H1 (cell line): Measurements from ENCODE around the gene TEX30. TPM values are rescaled to one million over a fixed set of nuclear protein-coding genes. Genes with fewer than 3 reads are reported as not detected.

Source experiments
- ASH2L ChIP-seq: fragments of 200-600, 300-600 bp; sonication (generic); IDR thresholded peaks from one replicate; pipeline ENCODE4 v1.7.1; 2017; ENCODE audit warnings: low read length
- BCL11A ChIP-seq, 2 experiments: IDR thresholded peaks; one replicate each; pipeline ENCODE4 v1.6.1; 2011; ENCODE audit warnings: low read depth in 2 of 2, low read length in 2 of 2, mild to moderate bottlenecking in 2 of 2
- CBX5 ChIP-seq: fragments of 300-800, 300-1000 bp; sonication (generic); IDR thresholded peaks from 2 replicates; pipeline ENCODE4 v1.7.1; 2016; ENCODE audit warnings: antibody characterized with exemption, low read length, low read depth
- CBX8 ChIP-seq: fragments of 300-800, 300-1000 bp; sonication (generic); IDR thresholded peaks from 2 replicates; pipeline ENCODE4 v1.7.1; 2016; ENCODE audit warnings: low read depth, low read length, borderline replicate concordance
- CEBPB ChIP-seq: IDR thresholded peaks from 2 replicates; pipeline ENCODE4 v1.6.1; 2012; ENCODE audit warnings: low read depth, low read length
- CTBP2 ChIP-seq: IDR thresholded peaks from 2 replicates; pipeline ENCODE4 v1.7.0; 2011; ENCODE audit warnings: borderline replicate concordance, mild to moderate bottlenecking, moderate library complexity, mixed read lengths, low read length; ENCODE audit not compliant: insufficient read depth, insufficient read length
- EGR1 ChIP-seq: IDR thresholded peaks from 2 replicates; pipeline ENCODE4 v1.6.1; 2011; ENCODE audit warnings: low read depth, low read length, borderline replicate concordance
- FOSL1 ChIP-seq: IDR thresholded peaks from 2 replicates; pipeline ENCODE4 v1.6.1; 2011; ENCODE audit warnings: mild to moderate bottlenecking, low read depth, low read length, moderate library complexity; ENCODE audit not compliant: insufficient read depth
- KDM1A ChIP-seq: fragments of 200-600, 300-600 bp; sonication (generic); IDR thresholded peaks from 2 replicates; pipeline ENCODE4 v1.7.1; 2016; ENCODE audit warnings: mild to moderate bottlenecking, low read length, borderline replicate concordance
- KDM4A ChIP-seq: IDR thresholded peaks from one replicate; pipeline ENCODE4 v1.7.1; 2012; ENCODE audit warnings: low read depth, mild to moderate bottlenecking, moderate library complexity, low read length, inconsistent platforms; ENCODE audit not compliant: severe bottlenecking
- KDM5A ChIP-seq: fragments of 200-600 bp; IDR thresholded peaks from 2 replicates; pipeline ENCODE4 v1.7.1; 2012; ENCODE audit warnings: mild to moderate bottlenecking, low read length, inconsistent platforms, mixed read lengths
- MAX ChIP-seq: IDR thresholded peaks from 2 replicates; pipeline ENCODE4 v1.6.1; 2012; ENCODE audit warnings: inconsistent platforms
- POU5F1 ChIP-seq: IDR thresholded peaks from 2 replicates; pipeline ENCODE4 v1.6.1; 2011; ENCODE audit warnings: low read depth, mild to moderate bottlenecking, low read length, moderate library complexity
- RAD21 ChIP-seq, 2 experiments: IDR thresholded peaks in 1 of 2; conservative IDR thresholded peaks in 1 of 2; 2 replicates each; pipeline ENCODE4 v1.6.1; 2011; ENCODE audit warnings: low read depth in 2 of 2, low read length in 2 of 2, improper control_type of control experiment in 1 of 2, inconsistent platforms in 1 of 2, mild to moderate bottlenecking in 1 of 2, moderate library complexity in 1 of 2
- RFX5 ChIP-seq: IDR thresholded peaks from 2 replicates; pipeline ENCODE4 v1.6.1; 2011; ENCODE audit warnings: low read depth, low read length, improper control_type of control experiment, borderline replicate concordance
- SIX5 ChIP-seq: IDR thresholded peaks from 2 replicates; pipeline ENCODE4 v1.6.1; 2011; ENCODE audit warnings: mild to moderate bottlenecking, low read depth, low read length
- SP1 ChIP-seq: IDR thresholded peaks from 2 replicates; pipeline ENCODE4 v1.6.1; 2011; ENCODE audit warnings: low read depth, low read length
- SP2 ChIP-seq: IDR thresholded peaks from 2 replicates; pipeline ENCODE4 v1.6.1; 2012; ENCODE audit warnings: mild to moderate bottlenecking, low read length, inconsistent platforms
- SP4 ChIP-seq: IDR thresholded peaks from 2 replicates; pipeline ENCODE4 v1.6.1; 2012; ENCODE audit warnings: low read length, inconsistent platforms
- SUZ12 ChIP-seq: fragments of 200-600 bp; sonication (generic); IDR thresholded peaks from 2 replicates; pipeline ENCODE4 v1.6.1; 2012; ENCODE audit warnings: mild to moderate bottlenecking, inconsistent platforms, low read length, moderate library complexity, mixed read lengths
- TAF7 ChIP-seq: optimal IDR thresholded peaks from 2 replicates; pipeline ENCODE3; 2011; ENCODE audit warnings: low read depth, mild to moderate bottlenecking, inconsistent platforms, low read length, moderate library complexity, borderline replicate concordance
- TCF12 ChIP-seq: IDR thresholded peaks from 2 replicates; pipeline ENCODE4 v1.6.1; 2011; ENCODE audit warnings: low read depth, mild to moderate bottlenecking, low read length
- TEAD4 ChIP-seq: IDR thresholded peaks from 2 replicates; pipeline ENCODE4 v1.6.1; 2012; ENCODE audit warnings: low read depth, low read length, inconsistent platforms, mixed read lengths
- polyA plus RNA-seq, 7 experiments: library from polyadenylated mRNA; depleted of rRNA in 3 of 7; stranded (reverse) in 5 of 7; unstranded in 2 of 7; fragments of >200 nt in 5 of 7; fragments of 200-250 nt in 2 of 7; gene quantifications; 1 replicate in 5 of 7; 2 replicates in 1 of 7; 4 replicates in 1 of 7; pipeline versions ENCODE4 v1.2.1 to v1.2.3, GENCODE V29; 2011 to 2013; ENCODE audit warnings: missing spikeins in 2 of 7, mixed read lengths in 2 of 7
- total RNA-seq: library from RNA; stranded (reverse); fragmentation: NEBNext Ultra II Directional; extraction: Animal tissue kit (Norgen Biotek cat#: 25700); gene quantifications from 2 replicates; pipeline ENCODE4 v1.2.1, GENCODE V29; 2021
- TF ChIP-seq, protein P1 (sequence below): IDR thresholded peaks from 2 replicates; pipeline ENCODE4 v1.6.1; 2011; ENCODE audit warnings: low read depth, mild to moderate bottlenecking, low read length; ENCODE audit not compliant: insufficient read depth

TEX30 gene
- total and polyA plus RNA-seq, 2 of the 8 experiments (the other 6 are each of a cell fraction or from before 2014, with no cell fraction given) = 6.5 to 10.3 TPM

GRCh38 chr13:102800145-102801041 is 26.8 kb upstream of the TEX30 start (continued):
- TF ChIP-seq MAX (peak; percentile 54), RFX5 (no peak), CEBPB (no peak), TAF7 (no peak), BCL11A (IDR thresholded peaks at IDR 0.05; ENCODE audit: low read depth in 2 of 2, low read length in 2 of 2) (no peak), SIX5 (no peak), POU5F1 (no peak), KDM5A (no peak), SP1 (no peak), KDM4A (peak; percentile 25), CTBP2 (no peak), TCF12 (no peak), CBX5 (no peak), KDM1A (no peak), SP2 (no peak), ASH2L (peak; percentile 69), SUZ12 (no peak), RAD21 (IDR thresholded peaks at IDR 0.05 in 1 of 2, conservative IDR thresholded peaks at IDR 0.05 in 1 of 2; ENCODE audit: low read depth in 2 of 2, low read length in 2 of 2) (peak; percentile 48 to 58; a peak in 3 of 4 replicates), EGR1 (no peak), FOSL1 (no peak), SP4 (no peak; the same call in 1 of the 2 replicates), CBX8 (no peak), TEAD4 (no peak)
- TF ChIP-seq, protein P1, sequence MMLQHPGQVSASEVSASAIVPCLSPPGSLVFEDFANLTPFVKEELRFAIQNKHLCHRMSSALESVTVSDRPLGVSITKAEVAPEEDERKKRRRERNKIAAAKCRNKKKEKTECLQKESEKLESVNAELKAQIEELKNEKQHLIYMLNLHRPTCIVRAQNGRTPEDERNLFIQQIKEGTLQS = no peak
